ENCODE results near the gene MB21D2. TPM values are rescaled to one million over a fixed set of nuclear protein-coding genes. Genes with fewer than 3 reads are reported as not detected.

Gene MB21D2
- total and polyA plus RNA-seq, 7 experiments from 2014 or later: 1.7 to 21.5 (median 3.3) TPM

- Histone ChIP-seq H3K27ac (ENCODE audit: low read depth, low read length) (no peak overlapping the region), H3K36me3 (ENCODE audit: control insufficient read depth in 2 of 3, insufficient read depth in 3 of 3, low read length in 3 of 3) (no peaks in the 10 kb centered on the region), H3K27me3 (ENCODE audit: control insufficient read depth in 2 of 2, insufficient read depth in 2 of 2, low read length in 2 of 2) (no peaks in the 10 kb centered on the region), H3K9me3 (ENCODE audit: control insufficient read depth in 2 of 3, low read length in 3 of 3) (no peaks in the 10 kb centered on the region), H3K4me3 (ENCODE audit: low read length) (no peak overlapping the region), H3K4me1 (ENCODE audit: control insufficient read depth in 2 of 2, insufficient read depth in 2 of 2, low read length in 2 of 2) (no peaks in the 10 kb centered on the region)
- Mint-ChIP-seq H3K9me3 (peaks cover 0 to 2% (median 0%) of the 10 kb centered on the region in 11 donors), H3K4me3 (no peak overlapping the region), H3K36me3 (no peaks in the 10 kb centered on the region), H3K4me1 (no peaks in the 10 kb centered on the region), H3K27ac (no peak overlapping the region), H3K27me3 (peaks cover 0 to 8% (median 0%) of the 10 kb centered on the region in 5 donors)
- no peak for DNase-seq
- intact Hi-C loops (cut with micrococcal nuclease): no loop called here
- ChIA-PET CTCF (interaction anchor here (0.7 kb wide), 1 partner anchor 26 kb away, joined by 4 read pairs; no protein-coding TSS in a partner anchor), POLR2A (no interaction called here)
- ATAC-seq: no peak
Observed at GRCh38 chr3:192947421-192947820, 29.8 kb upstream of the MB21D2 start.

GRCh38 chr3:192943393-192943792 lies 25.7 kb upstream of the MB21D2 start:
- H3K4me1 Mint-ChIP-seq: no peaks in the 10 kb centered on the region
- CTCF ChIA-PET: no interaction called here
- H3K36me3 Mint-ChIP-seq: no peaks in the 10 kb centered on the region
- H3K27ac ChIP-seq (ENCODE audit: low read depth, low read length): no peak overlapping the region
- H3K4me1 ChIP-seq (ENCODE audit: control insufficient read depth in 2 of 2, insufficient read depth in 2 of 2, low read length in 2 of 2): no peaks in the 10 kb centered on the region
- DNase-seq (no peak), ATAC-seq (no peak)
- H3K27me3 Mint-ChIP-seq: peaks cover 0 to 18% (median 0%) of the 10 kb centered on the region in 5 donors
- intact Hi-C loops (cut with micrococcal nuclease): no loop called here
- no peaks in the 10 kb centered on the region for H3K9me3 ChIP-seq (ENCODE audit: control insufficient read depth in 2 of 3, low read length in 3 of 3)
- POLR2A ChIA-PET: no interaction called here
- H3K27ac Mint-ChIP-seq: no peak overlapping the region
- H3K4me3 Mint-ChIP-seq: no peak overlapping the region
- H3K4me3 ChIP-seq (ENCODE audit: low read length): no peak overlapping the region
- no peaks in the 10 kb centered on the region for H3K36me3 ChIP-seq (ENCODE audit: control insufficient read depth in 2 of 3, insufficient read depth in 3 of 3, low read length in 3 of 3)
- H3K27me3 ChIP-seq (ENCODE audit: control insufficient read depth in 2 of 2, insufficient read depth in 2 of 2, low read length in 2 of 2): no peaks in the 10 kb centered on the region
- peaks cover 0 to 2% (median 0%) of the 10 kb centered on the region in 11 donors for H3K9me3 Mint-ChIP-seq

- no peaks in the 10 kb centered on the region for H3K27me3 ChIP-seq (ENCODE audit: control insufficient read depth in 2 of 2, insufficient read depth in 2 of 2, low read length in 2 of 2)
- CTCF ChIA-PET: no interaction called here
- H3K4me1 ChIP-seq (ENCODE audit: control insufficient read depth in 2 of 2, insufficient read depth in 2 of 2, low read length in 2 of 2): no peaks in the 10 kb centered on the region
- no peaks in the 10 kb centered on the region for H3K36me3 ChIP-seq (ENCODE audit: control insufficient read depth in 2 of 3, insufficient read depth in 3 of 3, low read length in 3 of 3)
- intact Hi-C loops (cut with micrococcal nuclease): no loop called here
- no peak overlapping the region for H3K27ac ChIP-seq (ENCODE audit: low read depth, low read length)
- no peak overlapping the region for H3K27ac Mint-ChIP-seq
- no peak for ATAC-seq
- peaks cover 0 to 3% (median 0%) of the 10 kb centered on the region in 11 donors for H3K9me3 Mint-ChIP-seq
- peaks cover 0 to 21% (median 0%) of the 10 kb centered on the region in 5 donors for H3K27me3 Mint-ChIP-seq
- H3K4me3 Mint-ChIP-seq: no peak overlapping the region
- DNase-seq: no peak
- H3K4me1 Mint-ChIP-seq: no peaks in the 10 kb centered on the region
- peaks cover 0 to 2% (median 0%) of the 10 kb centered on the region in 5 donors for H3K36me3 Mint-ChIP-seq
- POLR2A ChIA-PET: no interaction called here
- no peak overlapping the region for H3K4me3 ChIP-seq (ENCODE audit: low read length)
- H3K9me3 ChIP-seq (ENCODE audit: control insufficient read depth in 2 of 3, low read length in 3 of 3): no peaks in the 10 kb centered on the region
Observed at GRCh38 chr3:192942625-192943024, 25.0 kb upstream of the MB21D2 start.

GRCh38 chr3:192940129-192940528 lies 22.5 kb upstream of the MB21D2 start:
- Mint-ChIP-seq H3K36me3 (peaks cover 0 to 4% (median 0%) of the 10 kb centered on the region in 5 donors), H3K4me1 (peaks cover 0 to 4% (median 0%) of the 10 kb centered on the region in 7 donors), H3K27me3 (peaks cover 0 to 16% (median 0%) of the 10 kb centered on the region in 5 donors), H3K4me3 (no peak overlapping the region), H3K27ac (no peak overlapping the region), H3K9me3 (peaks cover 0 to 6% (median 0%) of the 10 kb centered on the region in 11 donors)
- DNase-seq: no peak
- no peak for ATAC-seq
- no peak overlapping the region for H3K27ac ChIP-seq (ENCODE audit: low read depth, low read length)
- no peak overlapping the region for H3K4me3 ChIP-seq (ENCODE audit: low read length)
- no peaks in the 10 kb centered on the region for H3K4me1 ChIP-seq (ENCODE audit: control insufficient read depth in 2 of 2, insufficient read depth in 2 of 2, low read length in 2 of 2)
- CTCF ChIA-PET: no interaction called here
- POLR2A ChIA-PET: no interaction called here
- no peaks in the 10 kb centered on the region for H3K36me3 ChIP-seq (ENCODE audit: control insufficient read depth in 2 of 3, insufficient read depth in 3 of 3, low read length in 3 of 3)
- H3K9me3 ChIP-seq (ENCODE audit: control insufficient read depth in 2 of 3, low read length in 3 of 3): no peaks in the 10 kb centered on the region
- no peaks in the 10 kb centered on the region for H3K27me3 ChIP-seq (ENCODE audit: control insufficient read depth in 2 of 2, insufficient read depth in 2 of 2, low read length in 2 of 2)
- intact Hi-C loops (cut with micrococcal nuclease): no loop called here

GRCh38 chr3:192935441-192935840 lies 17.8 kb upstream of the MB21D2 start:
- Histone ChIP-seq H3K27ac (ENCODE audit: low read depth, low read length) (no peak overlapping the region), H3K27me3 (ENCODE audit: control insufficient read depth in 2 of 2, insufficient read depth in 2 of 2, low read length in 2 of 2) (no peaks in the 10 kb centered on the region), H3K9me3 (ENCODE audit: control insufficient read depth in 2 of 3, low read length in 3 of 3) (no peaks in the 10 kb centered on the region), H3K36me3 (ENCODE audit: control insufficient read depth in 2 of 3, insufficient read depth in 3 of 3, low read length in 3 of 3) (no peaks in the 10 kb centered on the region), H3K4me1 (ENCODE audit: control insufficient read depth in 2 of 2, insufficient read depth in 2 of 2, low read length in 2 of 2) (no peaks in the 10 kb centered on the region), H3K4me3 (ENCODE audit: low read length) (no peak overlapping the region)
- ChIA-PET CTCF (no interaction called here), POLR2A (no interaction called here)
- H3K4me3 Mint-ChIP-seq: no peak overlapping the region
- no peak for ATAC-seq
- H3K27ac Mint-ChIP-seq: no peak overlapping the region
- H3K4me1 Mint-ChIP-seq: peaks cover 0 to 12% (median 0%) of the 10 kb centered on the region in 7 donors
- intact Hi-C loops (cut with micrococcal nuclease): no loop called here
- peaks cover 0 to 4% (median 0%) of the 10 kb centered on the region in 5 donors for H3K36me3 Mint-ChIP-seq
- peaks cover 0 to 8% (median 0%) of the 10 kb centered on the region in 11 donors for H3K9me3 Mint-ChIP-seq
- DNase-seq: no peak
- peaks cover 0 to 7% (median 0%) of the 10 kb centered on the region in 5 donors for H3K27me3 Mint-ChIP-seq

DNA sequence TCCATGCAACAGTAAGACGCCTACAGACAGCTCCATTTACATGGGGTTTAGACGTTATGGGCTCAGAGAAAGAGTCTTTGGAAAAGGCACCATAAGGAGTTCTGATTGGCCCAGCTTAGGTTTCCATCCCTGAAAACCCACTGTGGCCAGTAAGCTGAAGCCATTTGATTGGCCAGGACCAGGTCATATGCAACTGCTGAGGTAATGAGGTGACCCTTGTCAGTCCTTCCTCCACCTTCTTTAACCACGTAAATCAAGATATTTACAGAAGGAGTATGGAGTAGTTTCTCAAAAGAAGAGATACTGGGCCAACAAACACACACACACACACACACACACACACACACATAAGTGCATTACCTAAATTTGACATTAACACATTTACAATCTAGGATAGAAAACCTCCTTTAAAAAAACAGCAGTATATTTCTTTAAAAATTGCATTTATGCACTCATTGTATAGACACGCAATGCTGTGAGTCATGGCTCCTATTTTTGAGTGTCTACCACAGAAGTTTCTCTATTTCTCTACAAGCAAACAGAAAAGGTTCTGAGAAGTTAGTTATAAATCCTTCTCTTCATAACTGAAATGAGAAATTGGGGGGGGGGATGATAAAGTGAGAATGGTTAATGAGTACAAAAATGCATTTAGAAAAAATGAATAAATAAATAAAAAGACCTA lies 16.3 kb upstream of the MB21D2 start:
- no peak overlapping the region for H3K4me3 ChIP-seq (ENCODE audit: low read length)
- H3K27ac ChIP-seq (ENCODE audit: low read depth, low read length): no peak overlapping the region
- DNase-seq: no peak
- no peak for ATAC-seq
- peaks cover 0 to 4% (median 0%) of the 10 kb centered on the region in 5 donors for H3K36me3 Mint-ChIP-seq
- no peak overlapping the region for H3K27ac Mint-ChIP-seq
- no peaks in the 10 kb centered on the region for H3K27me3 ChIP-seq (ENCODE audit: control insufficient read depth in 2 of 2, insufficient read depth in 2 of 2, low read length in 2 of 2)
- peaks cover 0 to 10% (median 0%) of the 10 kb centered on the region in 5 donors for H3K27me3 Mint-ChIP-seq
- CTCF ChIA-PET: interaction anchor here (0.6 kb wide), 1 partner anchor 55 kb away, joined by 3 read pairs; no protein-coding TSS in a partner anchor
- POLR2A ChIA-PET: no interaction called here
- no peak overlapping the region for H3K4me3 Mint-ChIP-seq
- no peaks in the 10 kb centered on the region for H3K4me1 ChIP-seq (ENCODE audit: control insufficient read depth in 2 of 2, insufficient read depth in 2 of 2, low read length in 2 of 2)
- H3K4me1 Mint-ChIP-seq: peaks cover 0 to 15% (median 0%) of the 10 kb centered on the region in 7 donors
- H3K9me3 ChIP-seq (ENCODE audit: control insufficient read depth in 2 of 3, low read length in 3 of 3): no peaks in the 10 kb centered on the region
- peaks cover 0 to 8% (median 0%) of the 10 kb centered on the region in 11 donors for H3K9me3 Mint-ChIP-seq
- intact Hi-C loops (cut with micrococcal nuclease): no loop called here
- no peaks in the 10 kb centered on the region for H3K36me3 ChIP-seq (ENCODE audit: control insufficient read depth in 2 of 3, insufficient read depth in 3 of 3, low read length in 3 of 3)

DNA sequence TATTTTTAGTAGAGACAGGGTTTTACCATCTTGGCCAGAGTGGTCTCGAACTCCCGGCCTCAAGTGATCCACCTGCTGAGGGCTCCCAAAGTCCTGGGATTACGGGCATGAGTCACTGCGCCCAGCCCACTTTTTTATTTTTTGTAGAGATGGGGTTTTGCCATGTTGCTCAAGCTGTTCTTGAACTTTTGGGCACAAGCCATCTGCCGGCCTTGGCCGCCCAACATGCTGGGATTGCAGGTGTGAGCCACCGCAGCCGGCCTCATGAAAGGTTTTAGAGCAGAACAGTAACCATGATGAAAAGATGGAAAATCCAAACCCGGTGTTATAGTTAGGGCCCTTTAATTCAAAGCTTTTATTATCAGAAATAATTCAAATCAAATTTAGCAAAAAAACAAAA lies 15.6 kb upstream of the MB21D2 start:
- no peaks in the 10 kb centered on the region for H3K4me1 ChIP-seq (ENCODE audit: control insufficient read depth in 2 of 2, insufficient read depth in 2 of 2, low read length in 2 of 2)
- peaks cover 0 to 6% (median 0%) of the 10 kb centered on the region in 5 donors for H3K27me3 Mint-ChIP-seq
- DNase-seq (no peak), ATAC-seq (no peak)
- H3K27ac ChIP-seq (ENCODE audit: low read depth, low read length): no peak overlapping the region
- no peaks in the 10 kb centered on the region for H3K9me3 ChIP-seq (ENCODE audit: control insufficient read depth in 2 of 3, low read length in 3 of 3)
- no peaks in the 10 kb centered on the region for H3K36me3 ChIP-seq (ENCODE audit: control insufficient read depth in 2 of 3, insufficient read depth in 3 of 3, low read length in 3 of 3)
- intact Hi-C loops (cut with micrococcal nuclease): no loop called here
- peaks cover 0 to 15% (median 0%) of the 10 kb centered on the region in 7 donors for H3K4me1 Mint-ChIP-seq
- H3K27me3 ChIP-seq (ENCODE audit: control insufficient read depth in 2 of 2, insufficient read depth in 2 of 2, low read length in 2 of 2): no peaks in the 10 kb centered on the region
- POLR2A ChIA-PET: no interaction called here
- H3K4me3 ChIP-seq (ENCODE audit: low read length): no peak overlapping the region
- H3K27ac Mint-ChIP-seq: no peak overlapping the region
- no peak overlapping the region for H3K4me3 Mint-ChIP-seq
- H3K9me3 Mint-ChIP-seq: peaks cover 0 to 4% (median 0%) of the 10 kb centered on the region in 11 donors
- CTCF ChIA-PET: interaction anchor here (0.6 to 1.4 kb wide), 2 partner anchors 54 to 117 kb away, joined by 3 read pairs; no protein-coding TSS in a partner anchor
- H3K36me3 Mint-ChIP-seq: peaks cover 0 to 4% (median 0%) of the 10 kb centered on the region in 5 donors

All from naive thymus-derived CD4-positive, alpha-beta T cell (primary cell).